ENCODE measurements around the gene EWSR1. TPM values are rescaled to one million over a fixed set of nuclear protein-coding genes. Genes with fewer than 3 reads are reported as not detected.

The EWSR1 gene
- total RNA-seq, 2 experiments from 2014 or later, result 274 to 303 TPM

DNA sequence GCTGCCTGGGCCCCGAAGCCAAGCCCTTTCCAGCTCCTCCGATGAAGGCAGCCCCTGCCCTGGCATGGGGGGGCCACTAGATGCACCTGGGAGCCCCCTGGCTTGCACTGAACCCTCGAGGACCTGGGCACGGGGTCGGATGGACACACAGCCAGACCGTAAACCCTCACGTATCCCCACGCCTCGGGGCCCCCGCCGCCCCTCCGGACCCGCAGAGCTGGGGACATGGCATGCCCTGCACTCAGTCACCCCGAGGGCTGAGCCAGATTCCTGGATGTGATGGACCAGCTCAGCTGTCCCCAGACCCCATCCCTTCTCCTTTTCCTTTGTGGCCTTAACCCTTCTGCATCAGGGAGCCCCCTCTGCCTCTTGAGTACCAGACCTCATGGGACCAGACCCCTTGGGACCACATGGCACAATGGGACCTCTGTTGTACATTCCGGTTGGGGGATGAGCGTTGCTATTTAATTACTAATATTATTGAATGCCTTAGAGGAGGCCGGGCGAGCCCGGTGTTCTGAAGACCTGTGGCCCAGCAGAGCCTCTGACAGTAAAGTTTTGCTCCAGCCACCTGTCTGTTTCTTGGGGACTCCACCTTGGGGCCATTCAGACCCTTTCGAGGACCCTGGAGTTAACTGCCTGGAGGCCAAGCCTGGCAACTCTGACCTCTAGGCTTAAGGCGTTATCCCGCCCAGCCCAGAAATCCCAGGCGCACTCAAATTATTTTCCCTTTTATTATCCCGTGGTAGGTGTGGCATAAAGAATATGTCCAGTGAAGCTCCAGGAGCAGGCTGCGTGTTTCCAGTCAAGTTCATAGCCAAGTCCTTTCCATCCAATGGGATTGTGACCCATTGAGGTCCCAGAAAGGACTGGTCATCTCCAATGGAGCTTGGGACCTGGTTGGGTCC, 44.4 kb downstream of the EWSR1 start:
- DNase-seq, result no peak
- intact Hi-C loops (cut with micrococcal nuclease), result no loop called here
- H3K9me3 Mint-ChIP-seq, result no peaks in the 10 kb centered on the region
- peaks cover 42% of the 10 kb centered on the region for H3K27me3 Mint-ChIP-seq (ENCODE audit: low read depth)
- peaks cover 24% of the 10 kb centered on the region for H3K4me1 Mint-ChIP-seq (ENCODE audit: low read depth)
- H3K4me3 Mint-ChIP-seq, result no peak overlapping the region
- H3K36me3 Mint-ChIP-seq (ENCODE audit: low read depth), result no peaks in the 10 kb centered on the region
- CTCF ChIA-PET, result interaction anchor here (0.7 to 2.3 kb wide), 6 partner anchors 11 to 240 kb away, joined by 3 to 9 read pairs (median 4); partner anchors contain the start of gene KREMEN1
- H3K27ac Mint-ChIP-seq, result no peak overlapping the region

DNA sequence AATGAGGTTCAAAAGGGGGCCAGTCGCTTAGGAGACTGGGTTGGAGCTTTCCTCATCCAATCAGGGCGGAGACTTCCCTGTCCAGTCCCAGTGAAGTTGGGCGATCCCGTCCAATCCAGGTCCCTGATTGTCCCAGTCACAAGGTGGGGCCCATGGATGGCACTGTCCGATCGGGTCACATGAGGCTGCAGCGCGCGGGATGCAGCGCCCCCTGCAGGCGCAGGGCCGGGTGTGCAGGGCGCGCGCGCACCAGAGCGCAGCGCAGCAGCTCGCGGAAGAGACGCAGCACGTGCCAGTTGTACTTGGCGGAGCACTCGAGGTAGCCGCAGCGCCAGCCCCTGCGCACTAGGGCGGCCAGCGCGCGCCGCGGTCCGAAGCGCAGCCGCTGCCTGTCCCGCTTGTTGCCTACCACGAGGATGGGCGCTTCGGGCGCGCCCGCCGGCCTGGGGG, 45.1 kb downstream of the EWSR1 start:
- CTCF ChIA-PET, result interaction anchor here (0.6 to 2.3 kb wide), 8 partner anchors 9 to 1377 kb away, joined by 3 to 9 read pairs (median 4); partner anchors contain the start of gene KREMEN1
- no peaks in the 10 kb centered on the region for H3K9me3 Mint-ChIP-seq
- intact Hi-C loops (cut with micrococcal nuclease), result no loop called here
- no peaks in the 10 kb centered on the region for H3K36me3 Mint-ChIP-seq (ENCODE audit: low read depth)
- peaks cover 23% of the 10 kb centered on the region for H3K4me1 Mint-ChIP-seq (ENCODE audit: low read depth)
- H3K4me3 Mint-ChIP-seq, result no peak overlapping the region
- H3K27me3 Mint-ChIP-seq (ENCODE audit: low read depth), result peaks cover 39% of the 10 kb centered on the region
- H3K27ac Mint-ChIP-seq, result no peak overlapping the region
- DNase-seq, result peak; percentile 37

DNA sequence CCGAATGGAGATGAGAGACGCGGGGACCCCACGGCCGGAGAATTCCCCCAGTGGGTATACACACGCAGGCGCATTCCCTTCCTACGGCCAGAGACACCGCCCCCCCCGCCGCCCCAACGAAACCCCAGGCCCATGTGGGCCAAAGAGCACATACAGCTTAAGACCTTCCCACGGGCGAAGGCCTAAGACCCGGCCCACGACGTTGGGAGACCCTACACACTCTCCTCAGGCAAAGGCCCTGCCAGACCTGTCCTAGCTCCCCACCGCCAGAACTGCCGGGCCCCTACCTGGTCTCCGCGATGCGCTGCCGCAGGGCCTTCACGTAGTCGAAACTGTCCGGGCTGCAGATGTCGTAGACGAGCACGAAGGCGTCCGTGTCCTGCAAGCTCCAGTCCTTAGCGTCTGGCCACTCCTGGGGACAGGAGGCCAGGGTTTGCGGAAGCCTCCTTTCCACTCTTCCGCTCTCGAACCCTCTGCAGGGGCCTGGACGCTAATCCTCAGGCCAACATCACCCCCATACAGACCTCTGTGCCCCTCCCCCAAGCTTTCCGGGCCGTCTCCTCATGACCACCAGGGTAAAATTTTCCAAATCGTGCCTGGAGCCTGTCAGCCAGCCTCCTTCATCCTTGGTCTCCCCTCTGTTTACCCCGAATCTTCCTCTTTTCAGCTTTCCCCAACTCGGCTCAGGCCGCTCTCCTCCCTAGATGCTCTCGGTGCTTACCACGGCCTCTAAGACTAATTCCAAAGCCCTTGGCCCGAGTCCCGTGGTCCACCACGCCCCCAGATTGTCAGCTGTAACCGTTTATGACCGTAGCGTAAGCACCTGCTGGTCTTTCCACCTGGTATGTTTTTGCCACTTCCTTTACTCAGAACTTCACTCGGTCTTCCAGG, 45.8 kb downstream of the EWSR1 start:
- H3K4me3 Mint-ChIP-seq, result no peak overlapping the region
- H3K4me1 Mint-ChIP-seq (ENCODE audit: low read depth), result peaks cover 23% of the 10 kb centered on the region
- intact Hi-C loops (cut with micrococcal nuclease), result no loop called here
- H3K27me3 Mint-ChIP-seq (ENCODE audit: low read depth), result peaks cover 39% of the 10 kb centered on the region
- CTCF ChIA-PET, result interaction anchor here (0.6 to 2.3 kb wide), 9 partner anchors 10 to 1378 kb away, joined by 3 to 9 read pairs (median 3); partner anchors contain the start of gene KREMEN1
- H3K9me3 Mint-ChIP-seq, result no peaks in the 10 kb centered on the region
- no peak for DNase-seq
- no peaks in the 10 kb centered on the region for H3K36me3 Mint-ChIP-seq (ENCODE audit: low read depth)
- H3K27ac Mint-ChIP-seq, result no peak overlapping the region

DNA sequence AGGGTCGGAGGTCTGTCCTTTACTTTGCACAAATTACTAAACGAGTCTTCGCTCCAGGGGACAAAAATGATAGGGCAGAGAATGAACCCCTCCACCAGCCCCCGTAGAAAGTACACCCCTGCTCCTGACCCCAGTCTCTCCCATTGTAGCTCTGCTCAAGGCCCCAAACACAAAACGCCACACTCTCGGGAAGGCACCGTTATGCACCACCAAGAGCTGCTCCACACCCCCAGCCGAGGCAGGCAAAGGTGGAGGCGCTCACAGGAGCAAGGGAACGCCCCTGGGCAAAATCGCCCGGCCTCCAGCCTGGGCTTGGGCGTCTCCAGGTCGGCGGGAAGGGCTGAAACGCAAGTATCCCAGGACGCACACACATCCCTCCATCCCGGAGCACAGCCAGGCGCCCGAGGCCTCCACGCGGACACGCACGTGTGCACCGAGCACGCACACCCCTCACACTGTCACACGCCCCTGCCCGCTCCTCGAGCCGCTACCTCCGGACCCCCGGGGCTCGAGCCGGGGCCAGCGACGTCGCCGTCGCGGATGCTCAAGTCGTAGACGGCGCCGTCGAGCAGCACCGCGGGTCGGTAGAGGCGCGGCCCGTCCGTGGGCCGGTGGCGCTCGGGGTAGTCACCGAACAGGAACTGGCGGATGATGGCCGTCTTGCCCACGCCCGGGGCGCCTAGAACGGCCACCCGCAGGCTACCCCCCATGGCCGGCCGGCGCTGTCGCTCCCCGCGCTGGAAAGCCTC, 46.6 kb downstream of the EWSR1 start:
- Mint-ChIP-seq H3K36me3 (ENCODE audit: low read depth) (no peaks in the 10 kb centered on the region), H3K4me1 (ENCODE audit: low read depth) (peaks cover 21% of the 10 kb centered on the region), H3K27me3 (ENCODE audit: low read depth) (peaks cover 39% of the 10 kb centered on the region), H3K27ac (no peak overlapping the region), H3K4me3 (peak overlapping the region; percentile 14), H3K9me3 (no peaks in the 10 kb centered on the region)
- CTCF ChIA-PET, result interaction anchor here (1.0 kb wide), 1 partner anchor 42 kb away, joined by 3 read pairs; no protein-coding TSS in a partner anchor
- DNase-seq, result no peak
- intact Hi-C loops (cut with micrococcal nuclease), result no loop called here

DNA sequence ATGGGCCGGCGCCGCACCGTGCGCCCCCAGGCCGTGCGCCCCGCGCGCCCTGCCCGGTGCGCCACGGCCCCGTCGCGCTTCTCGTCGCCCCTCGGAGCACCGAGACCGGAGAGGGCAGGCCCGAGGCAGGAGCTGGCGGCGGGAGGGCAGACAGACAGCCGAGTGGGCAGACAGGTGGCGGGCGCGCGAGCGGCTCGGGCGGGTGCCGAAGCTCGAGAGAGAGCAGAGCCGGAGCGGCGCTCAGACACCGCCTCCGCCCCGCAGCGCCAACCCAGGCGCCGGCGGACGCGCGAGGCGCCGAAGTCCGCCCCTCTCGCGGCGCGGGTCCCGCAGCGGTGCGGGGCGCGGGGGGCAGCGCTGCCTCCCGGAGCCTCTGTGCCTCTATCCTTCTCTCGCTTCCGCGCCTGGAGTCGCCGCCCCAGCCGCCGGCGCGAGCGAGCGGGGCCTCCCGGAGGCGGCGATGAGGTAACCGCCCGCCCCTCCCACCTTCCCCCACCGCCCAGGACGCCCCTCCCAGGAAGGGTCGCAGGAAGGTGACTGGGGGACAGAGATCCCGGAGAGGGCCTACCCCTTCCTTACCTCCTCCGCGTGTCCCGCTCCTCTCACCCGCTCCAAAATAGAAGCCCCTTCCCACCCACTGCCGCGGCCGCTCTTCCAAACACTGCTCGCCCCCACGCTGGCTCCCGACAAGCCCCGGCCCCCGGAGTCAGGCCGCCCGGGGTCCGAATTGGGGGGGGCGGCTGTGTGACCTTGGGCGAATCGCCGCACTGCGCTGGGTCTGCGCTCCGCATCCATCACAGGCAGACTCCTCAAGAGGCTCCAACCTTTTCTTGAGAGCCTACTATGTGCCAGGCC, 47.4 kb downstream of the EWSR1 start, which contains the start of gene RASL10A:
Gene RASL10A, minus strand, starts transcription at position 412 of the 855 bp plus-strand sequence. CDS start 451 bp downstream, outside the sequence.
- no peaks in the 10 kb centered on the region for H3K36me3 Mint-ChIP-seq (ENCODE audit: low read depth)
- H3K9me3 Mint-ChIP-seq, result no peaks in the 10 kb centered on the region
- intact Hi-C loops (cut with micrococcal nuclease), result no loop called here
- H3K4me1 Mint-ChIP-seq (ENCODE audit: low read depth), result peaks cover 21% of the 10 kb centered on the region
- H3K27ac Mint-ChIP-seq, result no peak within 1 kb of the TSS
- CTCF ChIA-PET, result no interaction called here
- H3K4me3 Mint-ChIP-seq, result peak within 1 kb of the TSS; percentile 14
- peaks cover 39% of the 10 kb centered on the region for H3K27me3 Mint-ChIP-seq (ENCODE audit: low read depth)
- no peak for DNase-seq

DNA sequence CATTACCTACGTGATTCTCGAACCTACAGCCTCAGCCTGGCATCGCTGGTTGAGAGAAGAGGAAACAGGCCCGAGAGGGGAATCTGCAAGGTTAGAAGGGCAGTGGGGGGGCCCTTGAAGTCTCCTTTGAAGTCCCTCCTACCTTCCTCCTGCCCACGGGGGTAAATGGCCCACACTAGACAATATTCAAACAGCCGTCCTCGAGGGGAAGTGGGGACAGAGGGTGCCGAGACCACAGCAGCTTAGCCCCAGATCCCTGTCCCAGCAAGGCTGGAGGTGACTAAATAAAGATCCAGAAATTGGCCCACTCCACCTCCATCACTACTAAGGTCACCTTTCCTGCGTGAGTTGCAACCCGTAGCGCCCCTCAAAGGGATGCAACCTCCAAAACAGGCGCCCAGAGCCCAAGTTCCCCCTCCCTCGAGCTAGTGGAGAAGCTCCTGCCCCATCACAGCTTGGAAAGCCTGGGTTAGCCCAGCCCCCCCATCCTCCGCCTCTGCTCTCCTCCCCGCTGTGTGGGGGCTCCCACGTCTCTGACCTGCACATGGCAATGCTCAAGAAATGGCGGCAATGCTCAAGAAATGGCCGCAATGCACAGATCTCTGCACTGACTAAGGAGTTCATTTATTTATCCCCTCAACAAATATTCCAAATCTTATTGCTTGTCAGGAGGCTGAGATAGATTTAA, 48.2 kb downstream of the EWSR1 start:
- H3K36me3 Mint-ChIP-seq (ENCODE audit: low read depth), result no peaks in the 10 kb centered on the region
- no peak for DNase-seq
- intact Hi-C loops (cut with micrococcal nuclease), result no loop called here
- no peak overlapping the region for H3K27ac Mint-ChIP-seq
- H3K27me3 Mint-ChIP-seq (ENCODE audit: low read depth), result peaks cover 39% of the 10 kb centered on the region
- peaks cover 19% of the 10 kb centered on the region for H3K4me1 Mint-ChIP-seq (ENCODE audit: low read depth)
- H3K4me3 Mint-ChIP-seq, result no peak overlapping the region
- H3K9me3 Mint-ChIP-seq, result no peaks in the 10 kb centered on the region
- CTCF ChIA-PET, result no interaction called here

DNA sequence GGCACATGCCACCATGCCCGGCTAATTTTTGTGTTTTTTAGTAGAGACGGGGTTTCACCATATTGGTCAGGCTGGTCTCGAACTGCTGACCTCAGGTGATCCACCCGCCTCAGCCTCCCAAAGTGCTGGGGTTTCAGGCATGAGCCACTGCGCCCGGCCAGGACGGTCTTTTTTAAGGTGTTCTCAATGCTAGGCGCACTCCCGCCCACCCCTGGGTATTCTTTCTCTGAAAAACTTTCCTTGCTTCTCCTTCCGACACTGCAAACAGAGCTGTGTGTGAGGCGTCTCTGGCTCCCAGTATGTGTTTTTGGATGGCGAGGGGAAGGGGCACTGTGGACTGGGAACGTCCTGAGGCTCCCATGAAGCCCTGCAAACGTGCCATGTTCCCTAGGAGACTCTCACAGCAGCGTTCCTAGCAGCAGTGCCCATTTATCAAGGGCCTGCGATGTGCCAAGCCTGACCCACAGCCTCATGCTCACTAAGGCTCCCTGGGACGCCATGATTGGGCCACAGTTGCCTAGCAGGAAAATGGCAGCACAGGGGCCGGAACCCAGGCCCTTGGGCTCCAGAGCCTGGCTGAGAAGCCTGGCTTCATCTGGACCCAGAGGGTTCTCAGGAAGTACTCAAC, 49.9 kb downstream of the EWSR1 start:
- intact Hi-C loops (cut with micrococcal nuclease), result no loop called here
- no peak overlapping the region for H3K4me3 Mint-ChIP-seq
- CTCF ChIA-PET, result interaction anchor here (0.7 kb wide), 1 partner anchor 338 kb away, joined by 3 read pairs; no protein-coding TSS in a partner anchor

DNA sequence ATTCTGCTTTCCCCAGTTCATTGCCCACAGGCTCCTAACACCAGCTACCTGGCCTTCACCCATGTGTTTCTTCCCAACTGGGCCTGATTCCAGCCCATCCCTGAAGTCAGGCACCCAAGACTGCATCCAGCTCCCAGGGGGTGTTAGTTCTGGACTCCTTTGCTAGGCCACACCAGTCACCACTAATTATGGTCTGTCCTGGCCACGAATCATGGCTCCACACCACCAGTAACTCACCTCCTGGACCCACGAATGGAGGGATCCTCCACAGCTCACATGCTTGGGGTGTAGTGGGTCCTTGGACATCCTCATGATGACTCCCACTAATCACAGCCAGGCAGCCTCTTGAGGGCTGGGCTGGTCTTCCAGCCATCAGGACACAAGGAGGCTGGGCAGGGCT, 51.0 kb downstream of the EWSR1 start:
- H3K4me1 Mint-ChIP-seq (ENCODE audit: low read depth), result peaks cover 7% of the 10 kb centered on the region
- CTCF ChIA-PET, result no interaction called here
- H3K4me3 Mint-ChIP-seq, result no peak overlapping the region
- H3K36me3 Mint-ChIP-seq (ENCODE audit: low read depth), result no peaks in the 10 kb centered on the region
- H3K9me3 Mint-ChIP-seq, result no peaks in the 10 kb centered on the region
- no peak overlapping the region for H3K27ac Mint-ChIP-seq
- no peak for DNase-seq
- intact Hi-C loops (cut with micrococcal nuclease), result no loop called here
- peaks cover 21% of the 10 kb centered on the region for H3K27me3 Mint-ChIP-seq (ENCODE audit: low read depth)

More for the DNA sequence above, 49.9 kb downstream of the EWSR1 start:
- Mint-ChIP-seq H3K9me3 (no peaks in the 10 kb centered on the region), H3K27me3 (ENCODE audit: low read depth) (peaks cover 32% of the 10 kb centered on the region), H3K4me1 (ENCODE audit: low read depth) (peaks cover 18% of the 10 kb centered on the region), H3K36me3 (ENCODE audit: low read depth) (no peaks in the 10 kb centered on the region), H3K27ac (no peak overlapping the region)
- DNase-seq, result no peak

DNA sequence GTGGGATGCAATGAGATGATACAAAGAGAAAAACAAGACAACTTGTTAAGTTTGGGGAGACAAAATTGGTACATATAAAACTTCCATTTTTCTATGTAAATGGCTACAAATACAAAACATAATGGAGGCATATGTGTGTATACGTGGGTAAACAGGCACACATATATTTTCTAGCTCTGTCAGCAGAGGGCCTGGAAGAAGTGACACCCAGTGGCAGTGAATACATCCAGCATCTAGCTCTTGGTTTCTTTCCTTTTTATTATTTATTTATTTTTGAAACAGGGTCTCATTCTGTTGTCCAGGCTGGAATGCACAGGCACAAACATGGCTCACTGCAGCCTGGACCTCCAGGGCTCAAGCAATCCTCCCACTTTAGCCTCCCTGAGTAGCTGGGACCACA, 52.5 kb downstream of the EWSR1 start:
- H3K27ac Mint-ChIP-seq, result no peak overlapping the region
- H3K4me3 Mint-ChIP-seq, result no peak overlapping the region
- no peaks in the 10 kb centered on the region for H3K36me3 Mint-ChIP-seq (ENCODE audit: low read depth)
- H3K4me1 Mint-ChIP-seq (ENCODE audit: low read depth), result no peaks in the 10 kb centered on the region
- peaks cover 13% of the 10 kb centered on the region for H3K27me3 Mint-ChIP-seq (ENCODE audit: low read depth)
- H3K9me3 Mint-ChIP-seq, result no peaks in the 10 kb centered on the region
- intact Hi-C loops (cut with micrococcal nuclease), result no loop called here
- no peak for DNase-seq
- CTCF ChIA-PET, result interaction anchor here (0.6 to 1.1 kb wide), 3 partner anchors 8 to 37 kb away, joined by 3 to 4 read pairs (median 4); partner anchors contain the start of gene GAS2L1

DNA sequence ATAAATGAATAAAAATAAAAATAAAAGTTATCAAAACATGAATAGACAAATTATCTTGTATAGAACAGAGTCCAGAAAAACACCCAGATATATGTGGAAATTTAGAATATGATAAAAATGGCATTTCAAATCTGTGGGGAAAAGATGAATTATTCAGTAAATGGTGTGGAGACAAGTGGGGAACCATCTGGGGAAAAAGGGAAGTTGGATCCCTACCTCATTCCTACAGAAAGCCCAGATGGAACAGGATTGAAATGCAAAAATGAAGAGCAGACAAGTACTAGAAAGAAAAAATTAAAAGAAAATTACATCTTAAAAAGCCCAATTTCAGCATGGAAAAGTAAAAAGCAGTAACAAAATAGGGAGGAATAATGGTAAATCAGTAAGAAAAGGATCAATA, 55.6 kb downstream of the EWSR1 start:
- Mint-ChIP-seq H3K27ac (no peak overlapping the region), H3K4me1 (ENCODE audit: low read depth) (no peaks in the 10 kb centered on the region), H3K27me3 (ENCODE audit: low read depth) (no peaks in the 10 kb centered on the region), H3K4me3 (no peak overlapping the region), H3K9me3 (no peaks in the 10 kb centered on the region), H3K36me3 (ENCODE audit: low read depth) (no peaks in the 10 kb centered on the region)
- intact Hi-C loops (cut with micrococcal nuclease), result no loop called here
- no peak for DNase-seq
- CTCF ChIA-PET, result no interaction called here

All from activated naive CD4-positive, alpha-beta T cell treated with anti-CD3 and anti-CD28 coated beads for 36 hours (primary cell).